SU-DHL-6 (cell line): Measurements from ENCODE around the gene STK40.

Experiments
- EZH2phosphoT487 ChIP-seq: fragments of 200-600 bp; sonication (generic), shearing (Covaris generic); conservative IDR thresholded peaks from 2 replicates; pipeline ENCODE4 v1.6.1; 2018; ENCODE audit warnings: mild to moderate bottlenecking, antibody characterized with exemption, low read length, moderate library complexity, mixed read lengths
- TF ChIP-seq, protein P1 (sequence below): fragments of 200-600 bp; sonication (generic); IDR thresholded peaks from one replicate; pipeline ENCODE4 v1.5.1; 2017; ENCODE audit warnings: antibody characterized with exemption, mild to moderate bottlenecking, low read length, moderate library complexity; ENCODE audit not compliant: insufficient read depth, poor library complexity, severe bottlenecking

- TF ChIP-seq, protein P1, sequence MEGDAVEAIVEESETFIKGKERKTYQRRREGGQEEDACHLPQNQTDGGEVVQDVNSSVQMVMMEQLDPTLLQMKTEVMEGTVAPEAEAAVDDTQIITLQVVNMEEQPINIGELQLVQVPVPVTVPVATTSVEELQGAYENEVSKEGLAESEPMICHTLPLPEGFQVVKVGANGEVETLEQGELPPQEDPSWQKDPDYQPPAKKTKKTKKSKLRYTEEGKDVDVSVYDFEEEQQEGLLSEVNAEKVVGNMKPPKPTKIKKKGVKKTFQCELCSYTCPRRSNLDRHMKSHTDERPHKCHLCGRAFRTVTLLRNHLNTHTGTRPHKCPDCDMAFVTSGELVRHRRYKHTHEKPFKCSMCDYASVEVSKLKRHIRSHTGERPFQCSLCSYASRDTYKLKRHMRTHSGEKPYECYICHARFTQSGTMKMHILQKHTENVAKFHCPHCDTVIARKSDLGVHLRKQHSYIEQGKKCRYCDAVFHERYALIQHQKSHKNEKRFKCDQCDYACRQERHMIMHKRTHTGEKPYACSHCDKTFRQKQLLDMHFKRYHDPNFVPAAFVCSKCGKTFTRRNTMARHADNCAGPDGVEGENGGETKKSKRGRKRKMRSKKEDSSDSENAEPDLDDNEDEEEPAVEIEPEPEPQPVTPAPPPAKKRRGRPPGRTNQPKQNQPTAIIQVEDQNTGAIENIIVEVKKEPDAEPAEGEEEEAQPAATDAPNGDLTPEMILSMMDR, result no peak
- TF ChIP-seq EZH2phosphoT487, result no peak
Measured at GRCh38 chr1:36359911-36360550, 25.7 kb downstream of the STK40 start.
